ENCODE results near the gene CHN2. TPM values are rescaled to one million over a fixed set of nuclear protein-coding genes. Genes with fewer than 3 reads are reported as not detected.

The CHN2 gene
- total RNA-seq, 1 donor from 2014 or later: 6.6 TPM

DNA sequence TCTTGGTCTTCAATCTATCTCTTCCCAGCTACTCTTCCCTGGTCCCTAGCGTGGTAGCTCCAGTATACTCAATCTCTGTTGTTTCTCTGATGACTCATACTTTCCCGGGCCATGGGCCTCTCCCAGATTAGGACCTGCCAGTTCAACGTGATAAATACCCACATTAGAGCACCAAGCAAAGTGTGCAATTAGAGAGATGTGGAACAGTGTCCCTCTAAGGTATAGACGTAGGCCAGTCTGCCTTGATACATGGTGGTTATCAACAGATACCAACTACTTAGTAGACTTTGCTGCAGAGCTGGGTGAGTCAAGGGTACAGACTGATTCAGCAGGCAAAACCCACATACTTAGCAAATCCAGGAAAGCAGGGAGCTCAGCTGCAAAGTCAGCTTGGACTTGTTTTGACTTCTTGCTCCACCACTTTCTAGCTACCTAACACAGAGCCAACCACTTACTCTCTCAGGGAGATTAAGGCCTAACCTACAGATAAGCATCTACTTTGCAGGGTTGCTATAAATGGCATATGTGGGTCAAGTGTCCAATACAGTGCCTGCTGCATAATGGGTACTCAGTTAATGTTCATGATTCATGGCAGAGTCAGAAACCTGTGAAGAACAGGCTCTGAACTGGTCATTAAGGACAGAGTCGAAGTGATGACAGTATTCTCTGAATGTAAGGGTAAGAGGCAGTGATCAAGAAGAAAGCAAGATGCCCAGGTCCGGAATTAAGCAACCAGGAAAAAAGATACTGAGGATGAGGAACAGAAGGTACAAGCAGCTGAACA, 176.1 kb downstream of the CHN2 start:
- Histone ChIP-seq H3K36me3 (no peaks in the 10 kb centered on the region), H3K9me3 (ENCODE audit: low read depth) (no peaks in the 10 kb centered on the region), H3K9ac (no peak overlapping the region), H3K4me1 (no peaks in the 10 kb centered on the region), H3F3A (ENCODE audit: low read depth) (no peaks in the 10 kb centered on the region), H3K4me3 (no peak overlapping the region), H3K4me2 (no peak overlapping the region), H3K79me2 (ENCODE audit: low read depth) (no peaks in the 10 kb centered on the region), H4K20me1 (ENCODE audit: low read depth) (no peaks in the 10 kb centered on the region), H2AFZ (replicated peaks) (no peak overlapping the region), H3K27me3 (no peaks in the 10 kb centered on the region), H3K27ac (no peak overlapping the region)
- no peaks in the 10 kb centered on the region for H3K27me3 Mint-ChIP-seq (ENCODE audit: insufficient read depth, low read depth)
- no peak for TF ChIP-seq EZH2 (IDR thresholded peaks at IDR 0.05)
- TF ChIP-seq, protein P1, sequence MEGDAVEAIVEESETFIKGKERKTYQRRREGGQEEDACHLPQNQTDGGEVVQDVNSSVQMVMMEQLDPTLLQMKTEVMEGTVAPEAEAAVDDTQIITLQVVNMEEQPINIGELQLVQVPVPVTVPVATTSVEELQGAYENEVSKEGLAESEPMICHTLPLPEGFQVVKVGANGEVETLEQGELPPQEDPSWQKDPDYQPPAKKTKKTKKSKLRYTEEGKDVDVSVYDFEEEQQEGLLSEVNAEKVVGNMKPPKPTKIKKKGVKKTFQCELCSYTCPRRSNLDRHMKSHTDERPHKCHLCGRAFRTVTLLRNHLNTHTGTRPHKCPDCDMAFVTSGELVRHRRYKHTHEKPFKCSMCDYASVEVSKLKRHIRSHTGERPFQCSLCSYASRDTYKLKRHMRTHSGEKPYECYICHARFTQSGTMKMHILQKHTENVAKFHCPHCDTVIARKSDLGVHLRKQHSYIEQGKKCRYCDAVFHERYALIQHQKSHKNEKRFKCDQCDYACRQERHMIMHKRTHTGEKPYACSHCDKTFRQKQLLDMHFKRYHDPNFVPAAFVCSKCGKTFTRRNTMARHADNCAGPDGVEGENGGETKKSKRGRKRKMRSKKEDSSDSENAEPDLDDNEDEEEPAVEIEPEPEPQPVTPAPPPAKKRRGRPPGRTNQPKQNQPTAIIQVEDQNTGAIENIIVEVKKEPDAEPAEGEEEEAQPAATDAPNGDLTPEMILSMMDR (IDR thresholded peaks at IDR 0.05): no peak
- no peak for TF ChIP-seq EZH2phosphoT487 (IDR thresholded peaks at IDR 0.05)
- no peak for DNase-seq (ENCODE audit: low spot score)
- no peaks in the 10 kb centered on the region for H3K4me1 Mint-ChIP-seq
- H3K27ac Mint-ChIP-seq: no peak overlapping the region
- H3K9me3 Mint-ChIP-seq: no peaks in the 10 kb centered on the region
- no peaks in the 10 kb centered on the region for H3K36me3 Mint-ChIP-seq
- no peak overlapping the region for H3K4me3 Mint-ChIP-seq

GRCh38 chr7:29371472-29371871, 176.9 kb downstream of the CHN2 start:
- TF ChIP-seq EZH2 (IDR thresholded peaks at IDR 0.05): no peak
- no peak for TF ChIP-seq EZH2phosphoT487 (IDR thresholded peaks at IDR 0.05)
- TF ChIP-seq, protein P1 (IDR thresholded peaks at IDR 0.05): no peak
- Mint-ChIP-seq H3K4me1 (no peaks in the 10 kb centered on the region), H3K4me3 (no peak overlapping the region), H3K36me3 (no peaks in the 10 kb centered on the region), H3K27me3 (ENCODE audit: insufficient read depth, low read depth) (no peaks in the 10 kb centered on the region), H3K27ac (no peak overlapping the region), H3K9me3 (no peaks in the 10 kb centered on the region)
- no peak overlapping the region for H3K4me2 ChIP-seq
- no peaks in the 10 kb centered on the region for H3F3A ChIP-seq (ENCODE audit: low read depth)
- H3K36me3 ChIP-seq: no peaks in the 10 kb centered on the region
- no peaks in the 10 kb centered on the region for H3K4me1 ChIP-seq
- no peak overlapping the region for H3K4me3 ChIP-seq
- H3K27ac ChIP-seq: no peak overlapping the region
- no peak overlapping the region for H3K9ac ChIP-seq
- H4K20me1 ChIP-seq (ENCODE audit: low read depth): no peaks in the 10 kb centered on the region
- DNase-seq (ENCODE audit: low spot score): no peak
- H3K27me3 ChIP-seq: no peaks in the 10 kb centered on the region
- no peak overlapping the region for H2AFZ ChIP-seq (replicated peaks)
- no peaks in the 10 kb centered on the region for H3K9me3 ChIP-seq (ENCODE audit: low read depth)
- no peaks in the 10 kb centered on the region for H3K79me2 ChIP-seq (ENCODE audit: low read depth)

- Mint-ChIP-seq H3K27ac (no peak overlapping the region), H3K27me3 (ENCODE audit: insufficient read depth, low read depth) (no peaks in the 10 kb centered on the region), H3K4me1 (no peaks in the 10 kb centered on the region), H3K4me3 (no peak overlapping the region), H3K9me3 (no peaks in the 10 kb centered on the region), H3K36me3 (no peaks in the 10 kb centered on the region)
- Histone ChIP-seq H3K9ac (no peak overlapping the region), H3K27ac (no peak overlapping the region), H3K4me1 (no peaks in the 10 kb centered on the region), H4K20me1 (ENCODE audit: low read depth) (no peaks in the 10 kb centered on the region), H3K27me3 (no peaks in the 10 kb centered on the region), H3K36me3 (no peaks in the 10 kb centered on the region), H2AFZ (replicated peaks) (no peak overlapping the region), H3K4me3 (no peak overlapping the region), H3K79me2 (ENCODE audit: low read depth) (no peaks in the 10 kb centered on the region), H3F3A (ENCODE audit: low read depth) (no peaks in the 10 kb centered on the region), H3K9me3 (ENCODE audit: low read depth) (no peaks in the 10 kb centered on the region), H3K4me2 (no peak overlapping the region)
- no peak for DNase-seq (ENCODE audit: low spot score)
- TF ChIP-seq EZH2 (IDR thresholded peaks at IDR 0.05) (no peak), EZH2phosphoT487 (IDR thresholded peaks at IDR 0.05) (no peak)
- TF ChIP-seq, protein P1 (IDR thresholded peaks at IDR 0.05): no peak
Observed at GRCh38 chr7:29372351-29373090, 177.9 kb downstream of the CHN2 start.
